NOMO-1 (cell line): ENCODE data around the gene ZMAT5.

Experiments used
- DNase-seq, 2 experiments: peaks; one replicate each; lab custom pipeline; 2025; ENCODE audit not compliant: unreplicated experiment in 2 of 2; lab: John Stamatoyannopoulos, UW

Gene ZMAT5

GRCh38 chr22:29712119-29712518, 54.7 kb downstream of the ZMAT5 start:
- DNase-seq = no peak

- no peak for DNase-seq
These were observed 55.7 kb downstream of the ZMAT5 start for GRCh38 chr22:29710922-29711593.

GRCh38 chr22:29710193-29710592, 56.6 kb downstream of the ZMAT5 start:
- no peak for DNase-seq

- DNase-seq = no peak
These were observed 59.3 kb downstream of the ZMAT5 start for GRCh38 chr22:29707471-29707870.

- no peak for DNase-seq
These were observed 59.8 kb downstream of the ZMAT5 start for GRCh38 chr22:29707010-29707409.

- DNase-seq = no peak
These were observed 60.3 kb downstream of the ZMAT5 start for GRCh38 chr22:29706486-29706885.

- no peak for DNase-seq
These were observed 61.2 kb downstream of the ZMAT5 start for GRCh38 chr22:29705651-29706050.

GRCh38 chr22:29704528-29705285, 62.1 kb downstream of the ZMAT5 start:
- DNase-seq = no peak

- DNase-seq = no peak
These were observed 63.1 kb downstream of the ZMAT5 start for GRCh38 chr22:29703569-29704195.

- DNase-seq = no peak
These were observed 63.8 kb downstream of the ZMAT5 start for GRCh38 chr22:29702931-29703501.

- DNase-seq = no peak
These were observed 64.5 kb downstream of the ZMAT5 start for GRCh38 chr22:29702000-29702930.

GRCh38 chr22:29701155-29701999, 65.4 kb downstream of the ZMAT5 start:
- peak in 1 of 2 experiments; percentile 35 for DNase-seq

GRCh38 chr22:29700900-29701154, 66.0 kb downstream of the ZMAT5 start:
- no peak for DNase-seq

GRCh38 chr22:29700206-29700899, 66.5 kb downstream of the ZMAT5 start:
- DNase-seq = no peak

GRCh38 chr22:29697853-29698598, 68.8 kb downstream of the ZMAT5 start:
- no peak for DNase-seq

GRCh38 chr22:29695129-29695926, 71.5 kb downstream of the ZMAT5 start:
- no peak for DNase-seq

- no peak for DNase-seq
These were observed 73.1 kb downstream of the ZMAT5 start for GRCh38 chr22:29693671-29694070.

GRCh38 chr22:29693161-29693560, 73.6 kb downstream of the ZMAT5 start:
- no peak for DNase-seq
